ENCODE measurements around the gene RELL2.

The RELL2 gene

DNA sequence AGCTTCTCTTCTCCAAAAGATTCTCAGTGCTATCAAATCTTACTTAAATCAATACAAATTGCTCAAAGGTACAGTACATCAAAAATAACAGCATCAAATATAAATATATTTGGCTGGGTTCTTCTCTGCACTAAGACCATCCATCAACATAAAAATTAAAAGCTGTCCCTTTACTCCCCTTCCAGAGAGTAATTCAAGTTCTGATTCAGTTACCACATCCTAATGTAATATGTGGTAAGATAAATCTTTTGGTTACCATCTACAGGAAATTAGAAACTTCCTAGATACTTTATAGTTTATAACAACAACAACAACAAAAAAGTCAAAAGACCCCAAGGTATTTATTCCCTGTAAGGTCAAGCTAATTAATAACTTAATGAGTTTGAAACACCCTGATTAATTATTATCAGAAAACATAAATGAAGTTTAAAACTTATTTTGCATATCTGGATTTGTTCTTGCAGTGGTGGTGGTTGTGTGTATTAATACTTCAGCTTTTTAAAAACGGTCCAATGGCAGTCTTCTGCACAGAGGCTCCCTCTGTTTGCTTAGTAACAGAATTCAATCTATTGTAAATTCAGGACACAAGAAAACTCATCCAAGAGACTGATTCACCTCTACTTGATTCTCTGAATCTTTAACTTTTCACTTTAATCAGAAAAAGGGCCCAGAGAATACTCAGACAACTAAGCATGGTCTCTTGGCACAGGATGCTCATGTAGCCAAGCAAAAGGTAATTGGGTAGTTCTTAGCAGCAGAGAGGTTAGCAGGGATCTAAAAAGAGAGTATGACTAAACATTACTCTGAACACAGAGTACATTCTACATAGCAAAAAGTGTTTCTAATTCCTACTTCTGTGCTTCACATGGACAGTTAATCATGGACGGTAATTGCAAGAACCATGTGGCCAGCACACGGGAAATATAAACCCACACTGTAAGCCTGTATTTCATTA lies 38.1 kb upstream of the RELL2 start:
- Histone ChIP-seq H3K4me1 (ENCODE audit: control insufficient read depth, insufficient read depth, low read length) (no peaks in the 10 kb centered on the region), H3K9me3 (ENCODE audit: control insufficient read depth, insufficient read depth, low read depth, low read length) (no peaks in the 10 kb centered on the region), H3K36me3 (ENCODE audit: control insufficient read depth in 2 of 2, insufficient read depth in 1 of 2, low read length in 2 of 2) (peaks cover 0 to 5% of the 10 kb centered on the region in 2 experiments; a peak in 1 of 3 replicates), H3K27ac (ENCODE audit: extremely low read depth, low read depth, low read length) (no peak overlapping the region), H3K4me3 (ENCODE audit: low read depth, low read length) (no peak overlapping the region)
- no peak for TF ChIP-seq ZNF707 (tag by site-specific recombination; IDR thresholded peaks at IDR 0.05)
- TF ChIP-seq, protein P1, sequence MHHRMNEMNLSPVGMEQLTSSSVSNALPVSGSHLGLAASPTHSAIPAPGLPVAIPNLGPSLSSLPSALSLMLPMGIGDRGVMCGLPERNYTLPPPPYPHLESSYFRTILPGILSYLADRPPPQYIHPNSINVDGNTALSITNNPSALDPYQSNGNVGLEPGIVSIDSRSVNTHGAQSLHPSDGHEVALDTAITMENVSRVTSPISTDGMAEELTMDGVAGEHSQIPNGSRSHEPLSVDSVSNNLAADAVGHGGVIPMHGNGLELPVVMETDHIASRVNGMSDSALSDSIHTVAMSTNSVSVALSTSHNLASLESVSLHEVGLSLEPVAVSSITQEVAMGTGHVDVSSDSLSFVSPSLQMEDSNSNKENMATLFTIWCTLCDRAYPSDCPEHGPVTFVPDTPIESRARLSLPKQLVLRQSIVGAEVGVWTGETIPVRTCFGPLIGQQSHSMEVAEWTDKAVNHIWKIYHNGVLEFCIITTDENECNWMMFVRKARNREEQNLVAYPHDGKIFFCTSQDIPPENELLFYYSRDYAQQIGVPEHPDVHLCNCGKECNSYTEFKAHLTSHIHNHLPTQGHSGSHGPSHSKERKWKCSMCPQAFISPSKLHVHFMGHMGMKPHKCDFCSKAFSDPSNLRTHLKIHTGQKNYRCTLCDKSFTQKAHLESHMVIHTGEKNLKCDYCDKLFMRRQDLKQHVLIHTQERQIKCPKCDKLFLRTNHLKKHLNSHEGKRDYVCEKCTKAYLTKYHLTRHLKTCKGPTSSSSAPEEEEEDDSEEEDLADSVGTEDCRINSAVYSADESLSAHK (tag by site-specific recombination; IDR thresholded peaks at IDR 0.05), result 0 out of 2 replicates have a peak, but pooled peaks have one; percentile 25
- ChIA-PET CTCF (interaction anchor here (0.6 to 3.1 kb wide), 7 partner anchors 8 to 203 kb away, joined by 3 to 28 read pairs (median 5); partner anchors contain the start of gene DIAPH1), POLR2A (interaction anchor here (1.1 to 2.1 kb wide), 2 partner anchors 20 to 38 kb away, joined by 4 to 7 read pairs; partner anchors contain the start of genes DIAPH1 and RELL2)

DNA sequence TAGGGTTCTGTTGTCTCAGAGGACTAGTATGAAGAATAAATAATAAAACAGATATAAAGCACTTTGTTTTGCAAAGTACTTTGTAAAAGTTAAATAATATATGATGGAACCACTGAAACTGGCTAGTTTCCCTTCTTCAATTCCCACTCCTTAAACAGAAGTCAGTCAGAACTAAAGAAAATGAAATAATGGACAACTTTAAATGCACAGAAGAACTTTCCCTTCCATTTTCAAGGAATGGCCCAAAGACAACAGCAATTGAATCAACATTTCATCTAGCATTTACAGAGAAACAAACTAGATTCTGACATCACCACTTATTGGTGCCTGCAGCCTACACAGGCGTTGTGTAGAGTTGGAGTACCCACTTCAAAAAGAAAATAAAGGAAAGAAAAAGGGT lies 34.2 kb upstream of the RELL2 start:
- Histone ChIP-seq H3K36me3 (ENCODE audit: control insufficient read depth in 2 of 2, insufficient read depth in 1 of 2, low read length in 2 of 2) (no peaks in the 10 kb centered on the region), H3K4me1 (ENCODE audit: control insufficient read depth, insufficient read depth, low read length) (0 out of 2 replicates have a peak, but pooled peaks cover 4% of the 10 kb centered on the region), H3K9me3 (ENCODE audit: control insufficient read depth, insufficient read depth, low read depth, low read length) (no peaks in the 10 kb centered on the region), H3K4me3 (ENCODE audit: low read depth, low read length) (no peak overlapping the region), H3K27ac (ENCODE audit: extremely low read depth, low read depth, low read length) (no peak overlapping the region)
- POLR2A ChIA-PET, result interaction anchor here (1.2 kb wide), 1 partner anchor 34 kb away, joined by 4 read pairs; the partner anchor contains the start of genes HDAC3 and RELL2
- CTCF ChIA-PET, result interaction anchor here (0.6 to 3.7 kb wide), 9 partner anchors 10 to 1414 kb away, joined by 3 to 30 read pairs (median 5); partner anchors contain the start of gene DIAPH1
- no peak for TF ChIP-seq ZNF792 (tag by site-specific recombination; IDR thresholded peaks at IDR 0.05)
- TF ChIP-seq KLF16 (tag by site-specific recombination; IDR thresholded peaks at IDR 0.05), result no peak

DNA sequence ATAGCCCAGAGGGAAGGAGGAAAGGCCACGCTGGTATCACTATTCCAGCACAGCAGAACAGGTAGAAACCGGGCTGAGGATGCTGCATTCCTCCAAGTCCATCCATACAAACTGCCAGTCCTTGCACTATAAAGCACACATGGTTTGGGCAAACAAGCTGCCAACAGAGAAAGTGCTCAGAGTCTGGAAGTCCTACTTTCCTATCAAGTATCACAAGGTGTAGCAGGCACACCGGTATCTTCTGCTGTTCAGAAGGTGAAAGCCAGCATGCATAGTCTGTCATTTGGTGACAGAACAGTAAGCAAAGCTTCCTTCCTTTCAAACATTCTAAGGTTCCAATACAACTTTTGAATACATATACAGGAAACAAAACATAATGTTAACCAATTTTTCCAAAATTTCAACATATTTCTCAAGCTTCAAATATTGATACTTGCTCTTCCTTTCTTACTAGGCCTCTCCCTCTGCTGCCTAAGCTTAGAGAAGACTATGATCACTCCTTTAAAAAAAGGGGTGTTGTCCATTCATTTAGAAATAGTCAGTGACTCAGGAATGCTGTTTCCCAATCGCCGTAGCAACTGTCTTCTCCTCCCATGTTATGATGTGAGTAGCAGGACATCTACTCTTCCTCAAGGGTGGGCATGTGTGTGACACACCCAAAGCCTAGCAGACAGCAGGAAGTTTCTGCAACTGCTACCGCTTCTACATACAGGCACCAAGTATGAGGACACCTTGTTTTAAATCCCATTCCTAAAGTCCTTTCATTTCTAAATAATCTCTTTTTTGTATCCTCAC lies 32.7 kb upstream of the RELL2 start:
- no peak for TF ChIP-seq ZSCAN16 (tag by site-specific recombination; IDR thresholded peaks at IDR 0.05)
- TF ChIP-seq ZNF211 (tag by site-specific recombination; IDR thresholded peaks at IDR 0.05; ENCODE audit: low read depth), result no peak
- peak; percentile 89 for TF ChIP-seq ZNF600 (tag by site-specific recombination; IDR thresholded peaks at IDR 0.05)
- TF ChIP-seq KLF1 (tag by site-specific recombination; IDR thresholded peaks at IDR 0.05), result peak; percentile 24; the same call in 1 of the 2 replicates
- Histone ChIP-seq H3K36me3 (ENCODE audit: control insufficient read depth in 2 of 2, insufficient read depth in 1 of 2, low read length in 2 of 2) (no peaks in the 10 kb centered on the region), H3K4me1 (ENCODE audit: control insufficient read depth, insufficient read depth, low read length) (0 out of 2 replicates have a peak, but pooled peaks cover 4% of the 10 kb centered on the region), H3K27ac (ENCODE audit: extremely low read depth, low read depth, low read length) (no peak overlapping the region), H3K4me3 (ENCODE audit: low read depth, low read length) (no peak overlapping the region), H3K9me3 (ENCODE audit: control insufficient read depth, insufficient read depth, low read depth, low read length) (no peaks in the 10 kb centered on the region)
- ChIA-PET POLR2A (no interaction called here), CTCF (interaction anchor here (1.8 to 3.7 kb wide), 3 partner anchors 11 to 15 kb away, joined by 9 to 30 read pairs (median 25); partner anchors contain the start of gene DIAPH1)

DNA sequence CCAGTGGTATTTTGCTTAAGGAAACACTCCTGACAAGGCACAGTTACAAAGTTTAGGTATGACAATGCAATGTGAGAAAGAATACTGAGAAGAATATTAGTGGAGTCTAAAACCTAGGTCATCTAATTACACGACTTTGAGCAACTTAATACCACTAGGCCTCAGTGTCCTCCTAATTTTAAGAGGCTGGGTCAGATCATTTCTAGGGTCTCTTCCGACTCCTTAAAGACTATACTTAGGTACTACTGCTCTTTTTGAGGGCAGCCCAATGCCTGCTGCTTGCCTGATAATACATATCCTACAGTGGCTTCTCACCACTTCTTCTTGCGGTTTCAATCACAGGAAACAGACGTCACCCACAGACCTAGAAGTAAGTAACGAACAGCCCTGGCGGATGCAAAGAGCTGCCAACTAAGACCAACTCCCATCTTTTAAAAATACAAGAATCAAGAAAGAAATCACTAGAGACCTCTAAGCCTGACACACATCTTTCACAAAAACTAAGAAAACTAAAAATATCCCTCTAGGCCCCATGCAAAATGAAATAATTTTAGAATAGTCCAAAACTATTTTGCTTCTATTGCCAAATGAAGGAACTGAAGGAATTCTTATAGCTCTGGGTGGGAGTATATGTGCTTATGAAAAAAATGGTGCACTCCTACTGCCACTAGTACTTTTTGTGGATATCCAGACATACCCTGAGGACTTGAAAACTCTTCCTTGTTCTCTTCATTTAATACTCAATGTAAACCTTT lies 31.1 kb upstream of the RELL2 start:
- Histone ChIP-seq H3K4me1 (ENCODE audit: control insufficient read depth, insufficient read depth, low read length) (0 out of 2 replicates have a peak, but pooled peaks cover 4% of the 10 kb centered on the region), H3K9me3 (ENCODE audit: control insufficient read depth, insufficient read depth, low read depth, low read length) (no peaks in the 10 kb centered on the region), H3K4me3 (ENCODE audit: low read depth, low read length) (no peak overlapping the region), H3K36me3 (ENCODE audit: control insufficient read depth in 2 of 2, insufficient read depth in 1 of 2, low read length in 2 of 2) (no peaks in the 10 kb centered on the region), H3K27ac (ENCODE audit: extremely low read depth, low read depth, low read length) (no peak overlapping the region)
- no peak for TF ChIP-seq GLIS1 (tag by site-specific recombination; IDR thresholded peaks at IDR 0.05)
- TF ChIP-seq ZNF302 (tag by site-specific recombination; IDR thresholded peaks at IDR 0.05; ENCODE audit: low read depth), result no peak
- TF ChIP-seq ZBTB7A (tag by site-specific recombination; IDR thresholded peaks at IDR 0.05; ENCODE audit: low read depth), result no peak
- TF ChIP-seq, protein P2, sequence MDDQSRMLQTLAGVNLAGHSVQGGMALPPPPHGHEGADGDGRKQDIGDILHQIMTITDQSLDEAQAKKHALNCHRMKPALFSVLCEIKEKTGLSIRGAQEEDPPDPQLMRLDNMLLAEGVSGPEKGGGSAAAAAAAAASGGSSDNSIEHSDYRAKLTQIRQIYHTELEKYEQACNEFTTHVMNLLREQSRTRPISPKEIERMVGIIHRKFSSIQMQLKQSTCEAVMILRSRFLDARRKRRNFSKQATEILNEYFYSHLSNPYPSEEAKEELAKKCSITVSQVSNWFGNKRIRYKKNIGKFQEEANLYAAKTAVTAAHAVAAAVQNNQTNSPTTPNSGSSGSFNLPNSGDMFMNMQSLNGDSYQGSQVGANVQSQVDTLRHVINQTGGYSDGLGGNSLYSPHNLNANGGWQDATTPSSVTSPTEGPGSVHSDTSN (CRISPR knock-in tag; IDR thresholded peaks at IDR 0.05), result no peak
- TF ChIP-seq ZNF133 (tag by site-specific recombination; IDR thresholded peaks at IDR 0.05), result no peak
- TF ChIP-seq ZNF341 (tag by site-specific recombination; IDR thresholded peaks at IDR 0.05; ENCODE audit: low read depth), result no peak
- CTCF ChIA-PET, result interaction anchor here (1.6 to 3.7 kb wide), 2 partner anchors 12 to 38 kb away, joined by 3 to 25 read pairs; partner anchors contain the start of gene DIAPH1
- POLR2A ChIA-PET, result interaction anchor here (1.6 kb wide), 1 partner anchor 31 kb away, joined by 4 read pairs; the partner anchor contains the start of gene RELL2

Data from HEK293 (cell line).